ENCODE results near the gene FCN3.

The FCN3 gene

DNA sequence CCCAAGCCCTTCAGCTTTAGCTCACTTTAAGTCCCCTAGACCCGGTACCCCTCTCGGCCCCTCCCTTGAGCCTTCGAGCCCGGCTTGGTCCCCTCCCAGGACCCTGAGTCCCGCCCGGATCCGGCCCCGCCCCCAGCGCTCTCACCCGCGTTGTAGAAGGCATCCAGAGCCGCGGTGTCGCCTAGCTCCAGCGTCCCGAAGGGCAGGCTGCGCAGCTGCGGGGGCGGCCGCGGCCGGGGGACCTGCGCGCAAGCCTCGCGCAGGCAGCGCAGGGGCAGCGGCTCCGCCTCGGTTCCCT lies 8.6 kb downstream of the FCN3 start:
- no peak overlapping the region for H3K27ac ChIP-seq (ENCODE audit: low read depth, low read length)
- peak overlapping the region; percentile 83 for H3K4me3 ChIP-seq (ENCODE audit: low read length)
- TF ChIP-seq, protein P1, sequence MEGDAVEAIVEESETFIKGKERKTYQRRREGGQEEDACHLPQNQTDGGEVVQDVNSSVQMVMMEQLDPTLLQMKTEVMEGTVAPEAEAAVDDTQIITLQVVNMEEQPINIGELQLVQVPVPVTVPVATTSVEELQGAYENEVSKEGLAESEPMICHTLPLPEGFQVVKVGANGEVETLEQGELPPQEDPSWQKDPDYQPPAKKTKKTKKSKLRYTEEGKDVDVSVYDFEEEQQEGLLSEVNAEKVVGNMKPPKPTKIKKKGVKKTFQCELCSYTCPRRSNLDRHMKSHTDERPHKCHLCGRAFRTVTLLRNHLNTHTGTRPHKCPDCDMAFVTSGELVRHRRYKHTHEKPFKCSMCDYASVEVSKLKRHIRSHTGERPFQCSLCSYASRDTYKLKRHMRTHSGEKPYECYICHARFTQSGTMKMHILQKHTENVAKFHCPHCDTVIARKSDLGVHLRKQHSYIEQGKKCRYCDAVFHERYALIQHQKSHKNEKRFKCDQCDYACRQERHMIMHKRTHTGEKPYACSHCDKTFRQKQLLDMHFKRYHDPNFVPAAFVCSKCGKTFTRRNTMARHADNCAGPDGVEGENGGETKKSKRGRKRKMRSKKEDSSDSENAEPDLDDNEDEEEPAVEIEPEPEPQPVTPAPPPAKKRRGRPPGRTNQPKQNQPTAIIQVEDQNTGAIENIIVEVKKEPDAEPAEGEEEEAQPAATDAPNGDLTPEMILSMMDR (IDR thresholded peaks at IDR 0.05; ENCODE audit: low read depth, low read length, poor library complexity, severe bottlenecking): no peak
- no peak for TF ChIP-seq EZH2phosphoT487 (IDR thresholded peaks at IDR 0.05; ENCODE audit: borderline replicate concordance, low read length)
- no peaks in the 10 kb centered on the region for H3K9me2 ChIP-seq (replicated peaks; ENCODE audit: control insufficient read depth, low read length)
- peaks cover 15% of the 10 kb centered on the region for H3K27me3 ChIP-seq (ENCODE audit: control insufficient read depth, low read length)
- H3K36me3 ChIP-seq (ENCODE audit: control insufficient read depth, low read length): no peaks in the 10 kb centered on the region
- H3K9me3 ChIP-seq (ENCODE audit: control insufficient read depth, insufficient read depth, low read length): no peaks in the 10 kb centered on the region
- H3F3A ChIP-seq (ENCODE audit: control insufficient read depth, insufficient read depth): peaks cover 3% of the 10 kb centered on the region; the same call in 1 of the 2 replicates
- H3K79me2 ChIP-seq (ENCODE audit: control insufficient read depth, low read length): no peaks in the 10 kb centered on the region
- no peaks in the 10 kb centered on the region for H4K20me1 ChIP-seq (ENCODE audit: control insufficient read depth, insufficient read depth, low read depth, low read length)
- peaks cover 40% of the 10 kb centered on the region for H3K4me1 ChIP-seq (ENCODE audit: control insufficient read depth, low read length)
- peak overlapping the region; percentile 99 for H3K4me2 ChIP-seq (ENCODE audit: low read length)

DNA sequence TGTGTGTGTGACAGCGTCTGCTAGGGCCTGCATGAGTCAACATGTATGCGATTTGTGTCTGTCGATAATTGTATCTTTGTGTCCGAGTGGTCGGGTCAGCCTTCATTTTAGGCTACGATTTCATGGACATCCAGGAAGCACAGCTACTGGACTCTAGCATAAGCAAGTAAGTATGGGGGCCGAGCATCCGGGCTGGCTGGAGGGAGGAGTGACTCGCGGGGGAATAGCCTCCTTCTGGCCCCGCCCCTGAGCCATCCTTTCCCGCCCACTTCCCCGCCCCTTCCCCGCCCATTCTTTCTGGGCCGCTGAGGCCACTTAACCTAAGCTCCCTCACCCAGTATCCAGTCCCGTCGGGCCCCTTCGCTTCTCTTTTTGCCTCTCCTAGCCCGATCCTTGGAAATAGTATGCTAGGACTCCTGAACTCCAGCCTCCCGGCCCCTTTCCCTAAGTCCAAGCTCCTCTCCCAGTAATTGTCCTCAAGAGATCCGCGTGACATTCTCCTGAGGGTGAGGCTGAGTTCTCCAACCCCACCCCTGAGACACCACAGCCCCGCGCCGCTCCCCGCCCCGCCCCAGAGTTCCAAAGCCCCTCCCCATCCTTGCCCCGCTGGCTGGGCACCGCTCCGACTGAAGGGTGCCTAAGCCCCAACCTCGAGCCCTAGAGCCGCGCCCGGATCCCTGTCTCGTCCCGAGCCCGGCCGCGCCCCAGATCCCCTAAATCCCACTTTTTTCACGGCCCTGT lies 9.1 kb downstream of the FCN3 start:
- H3K27ac ChIP-seq (ENCODE audit: low read depth, low read length): peak overlapping the region; percentile 9; the same call in 1 of the 2 replicates
- no peaks in the 10 kb centered on the region for H3K36me3 ChIP-seq (ENCODE audit: control insufficient read depth, low read length)
- H3K4me2 ChIP-seq (ENCODE audit: low read length): peak overlapping the region; percentile 99
- no peaks in the 10 kb centered on the region for H4K20me1 ChIP-seq (ENCODE audit: control insufficient read depth, insufficient read depth, low read depth, low read length)
- H3F3A ChIP-seq (ENCODE audit: control insufficient read depth, insufficient read depth): peaks cover 3% of the 10 kb centered on the region; the same call in 1 of the 2 replicates
- H3K27me3 ChIP-seq (ENCODE audit: control insufficient read depth, low read length): peaks cover 20% of the 10 kb centered on the region
- H3K4me1 ChIP-seq (ENCODE audit: control insufficient read depth, low read length): peaks cover 45% of the 10 kb centered on the region
- H3K9me3 ChIP-seq (ENCODE audit: control insufficient read depth, insufficient read depth, low read length): no peaks in the 10 kb centered on the region
- TF ChIP-seq, protein P1 (IDR thresholded peaks at IDR 0.05; ENCODE audit: low read depth, low read length, poor library complexity, severe bottlenecking): no peak
- TF ChIP-seq EZH2phosphoT487 (IDR thresholded peaks at IDR 0.05; ENCODE audit: borderline replicate concordance, low read length): no peak
- no peaks in the 10 kb centered on the region for H3K79me2 ChIP-seq (ENCODE audit: control insufficient read depth, low read length)
- no peaks in the 10 kb centered on the region for H3K9me2 ChIP-seq (replicated peaks; ENCODE audit: control insufficient read depth, low read length)
- peak overlapping the region; percentile 83 for H3K4me3 ChIP-seq (ENCODE audit: low read length)

DNA sequence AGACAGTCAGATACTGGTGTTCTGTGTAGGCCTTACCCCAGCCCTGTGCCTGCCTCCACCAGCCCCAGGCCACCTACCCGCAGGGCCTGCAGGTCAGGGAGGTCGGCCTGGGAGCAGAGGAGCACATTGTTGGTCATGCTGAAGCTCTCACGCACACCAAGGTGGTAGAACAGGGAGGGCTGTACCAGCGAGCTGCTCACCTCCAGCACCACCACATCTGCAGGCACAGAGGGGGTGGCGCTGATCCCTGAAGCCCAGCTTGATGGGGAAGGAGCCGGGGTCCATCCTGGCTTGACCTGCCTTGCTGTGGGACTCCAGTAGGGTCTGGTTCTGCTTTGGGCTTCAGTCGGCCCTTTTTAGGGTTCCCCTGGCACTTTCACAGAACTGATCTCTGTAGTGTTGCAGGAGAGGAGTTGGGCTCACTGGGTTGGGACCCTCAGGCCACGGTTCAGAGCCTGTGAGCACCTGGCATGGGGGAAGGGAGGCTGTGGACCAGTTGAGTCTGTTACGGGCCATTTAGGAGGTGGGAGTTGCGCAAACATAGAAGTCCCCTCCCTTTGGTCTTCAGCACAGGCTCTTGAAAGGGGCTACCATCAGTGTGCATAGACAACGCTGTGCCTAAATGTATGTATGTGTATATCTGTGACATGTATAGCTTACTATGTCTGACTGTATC lies 9.8 kb downstream of the FCN3 start:
- Histone ChIP-seq H3K4me3 (ENCODE audit: low read length) (peak overlapping the region; percentile 83), H3K36me3 (ENCODE audit: control insufficient read depth, low read length) (no peaks in the 10 kb centered on the region), H3K27me3 (ENCODE audit: control insufficient read depth, low read length) (peaks cover 25% of the 10 kb centered on the region), H3K4me2 (ENCODE audit: low read length) (peak overlapping the region; percentile 99), H3K4me1 (ENCODE audit: control insufficient read depth, low read length) (peaks cover 45% of the 10 kb centered on the region), H3K27ac (ENCODE audit: low read depth, low read length) (peak overlapping the region; percentile 9; the same call in 1 of the 2 replicates), H3K79me2 (ENCODE audit: control insufficient read depth, low read length) (no peaks in the 10 kb centered on the region), H3K9me3 (ENCODE audit: control insufficient read depth, insufficient read depth, low read length) (no peaks in the 10 kb centered on the region), H4K20me1 (ENCODE audit: control insufficient read depth, insufficient read depth, low read depth, low read length) (no peaks in the 10 kb centered on the region), H3K9me2 (replicated peaks; ENCODE audit: control insufficient read depth, low read length) (no peaks in the 10 kb centered on the region), H3F3A (ENCODE audit: control insufficient read depth, insufficient read depth) (peaks cover 3% of the 10 kb centered on the region; the same call in 1 of the 2 replicates)
- TF ChIP-seq EZH2phosphoT487 (IDR thresholded peaks at IDR 0.05; ENCODE audit: borderline replicate concordance, low read length): no peak
- TF ChIP-seq, protein P1 (IDR thresholded peaks at IDR 0.05; ENCODE audit: low read depth, low read length, poor library complexity, severe bottlenecking): no peak

Data from DOHH2 (cell line).